Transverse colon (tissue), 4 donors: ENCODE data around the gene SREK1IP1. TPM values are rescaled to one million over a fixed set of nuclear protein-coding genes. Genes with fewer than 3 reads are reported as not detected.
"Not testable (repeated sequence)": the region's sequence is repeated elsewhere in the genome, so short reads cannot be mapped to it uniquely, and the experiment has no call there.

Experiments
- DNase-seq: peaks from one replicate; pipeline ENCODE4 v3.0.0-alpha.2; 2019
- H3K27ac ChIP-seq, 4 donors: fragments of 200-600 bp; sonication (generic); 2 replicates each; pipeline ENCODE4 v1.5.1; 2016 to 2018; ENCODE audit warnings: inconsistent platforms in 4 of 4
- H3K27me3 ChIP-seq: fragments of 200-600 bp; sonication (generic); 2 replicates; pipeline ENCODE4 v1.5.1; 2017; ENCODE audit warnings: inconsistent platforms
- H3K36me3 ChIP-seq, 4 donors: fragments of 200-600 bp; sonication (generic); 2 replicates each; pipeline ENCODE4 v1.5.1; 2017 to 2019; ENCODE audit warnings: inconsistent platforms in 4 of 4
- H3K4me1 ChIP-seq, 4 donors: fragments of 200-600 bp; sonication (generic); 2 replicates each; pipeline ENCODE4 v1.5.1; 2017 to 2020; ENCODE audit warnings: inconsistent platforms in 4 of 4
- H3K4me3 ChIP-seq, 4 donors: fragments of 200-600 bp; sonication (generic); 1 replicate in 1 of 4; 2 replicates in 3 of 4; pipeline versions ENCODE4 v1.5.1 to v1.6.1; 2017 to 2019; ENCODE audit warnings: inconsistent platforms in 4 of 4
- H3K9me3 ChIP-seq, 2 donors: fragments of 200-600 bp; sonication (generic); 2 replicates each; pipeline ENCODE4 v1.5.1; 2017 to 2019; ENCODE audit warnings: inconsistent platforms in 2 of 2
- CTCF ChIP-seq, 5 experiments: fragments of 200-600 bp in 3 of 5; fragments of 450-650 bp in 2 of 5; sonication (generic) in 3 of 5; IDR thresholded peaks; 1 replicate in 2 of 5; 2 replicates in 3 of 5; pipeline ENCODE4 v1.5.1; 2016 to 2017; ENCODE audit warnings: antibody characterized with exemption in 5 of 5, inconsistent platforms in 3 of 5, mild to moderate bottlenecking in 2 of 5, moderate library complexity in 1 of 5
- EP300 ChIP-seq: sonication (generic); formaldehyde crosslinking; IDR thresholded peaks from one replicate; pipeline ENCODE4 v1.6.1; 2017; ENCODE audit warnings: antibody characterized with exemption, low read depth
- POLR2A ChIP-seq: fragments of 450-650 bp; IDR thresholded peaks from one replicate; pipeline ENCODE4 v1.6.1; 2016; ENCODE audit warnings: antibody characterized with exemption, mild to moderate bottlenecking, moderate library complexity
- POLR2AphosphoS5 ChIP-seq, 3 donors: sonication (generic); formaldehyde crosslinking; IDR thresholded peaks; one replicate each; pipeline ENCODE4 v1.6.1; 2016; ENCODE audit warnings: antibody characterized with exemption in 3 of 3
- WGBS, 2 donors: methylation state at CpG; one replicate each; pipeline ENCODE4 v1.1.5; 2018; ENCODE audit warnings: low coverage in 1 of 2; 5-methylcytosine and 5-hydroxymethylcytosine counted together
- in situ Hi-C, 4 donors: fragments of 200-750 bp; cut with MboI; loops; one replicate each; pipeline versions ENCODE4 v1.15.0 to v1.15.1; 2017; ENCODE audit warnings: low sequenced_read_pairs in 3 of 4, low pct_ligation_motif_present in 1 of 4, low pct_unique_long_range_greater_than_20kb in 1 of 4
- intact Hi-C: fragments of 100-400 bp; cut with DNase I; formaldehyde crosslinking; loops from one replicate; pipeline ENCODE4 v1.15.1; 2023; ENCODE audit warnings: low total_unique reads
- total RNA-seq, 4 donors: library from RNA; depleted of rRNA; stranded (reverse); fragments of >200 nt; gene quantifications; one replicate each; pipeline ENCODE4 v1.1.0, GENCODE V29; 2016

Gene SREK1IP1
- total RNA-seq, 4 donors from 2014 or later: 4.0 to 14.1 (median 7.0) TPM

- Histone ChIP-seq H3K9me3 (no peaks in the 10 kb centered on the region), H3K27ac (no peak overlapping the region), H3K4me1 (no peaks in the 10 kb centered on the region), H3K36me3 (no peaks in the 10 kb centered on the region), H3K4me3 (no peak overlapping the region), H3K27me3 (peaks cover 4% of the 10 kb centered on the region)
- no peak for DNase-seq
- in situ Hi-C loops: no loop called here
- WGBS, 2 donors: 90 to 95% methylated on average over 2 of the region's 2 CpGs
- intact Hi-C loops: no loop called here
- TF ChIP-seq POLR2A: no peak
- no peak for TF ChIP-seq POLR2AphosphoS5 (IDR thresholded peaks at IDR 0.05)
- no peak for TF ChIP-seq CTCF (IDR thresholded peaks at IDR 0.05)
- no peak for TF ChIP-seq EP300
Measured at GRCh38 chr5:64707191-64707590, 61.3 kb downstream of the SREK1IP1 start.

- DNase-seq, H3K9me3 ChIP-seq, H3K27ac ChIP-seq, H3K27me3 ChIP-seq, H3K4me3 ChIP-seq, H3K4me1 ChIP-seq, intact Hi-C loops, H3K36me3 ChIP-seq, in situ Hi-C loops: not testable (repeated sequence)
- 31 to 43% methylated on average over 2 of the region's 2 CpGs for WGBS, 2 donors
Measured at GRCh38 chr5:64706074-64706473, 62.4 kb downstream of the SREK1IP1 start.

GRCh38 chr5:64700765-64701164 lies 67.7 kb downstream of the SREK1IP1 start:
- intact Hi-C loops: no loop called here
- in situ Hi-C loops: no loop called here
- TF ChIP-seq POLR2A: no peak
- no peak for TF ChIP-seq CTCF (IDR thresholded peaks at IDR 0.05)
- no peak for TF ChIP-seq EP300
- TF ChIP-seq POLR2AphosphoS5 (IDR thresholded peaks at IDR 0.05): no peak
- H3K27ac ChIP-seq: no peak overlapping the region
- no peak for DNase-seq
- no peaks in the 10 kb centered on the region for H3K4me1 ChIP-seq
- no peaks in the 10 kb centered on the region for H3K36me3 ChIP-seq
- H3K27me3 ChIP-seq: no peaks in the 10 kb centered on the region
- 88% methylated on average over 4 of the region's 4 CpGs; no CpG with 5 or more reads in 1 of the 2 donors for WGBS, 2 donors
- H3K9me3 ChIP-seq: no peaks in the 10 kb centered on the region
- no peak overlapping the region for H3K4me3 ChIP-seq

GRCh38 chr5:64696414-64696813 lies 72.1 kb downstream of the SREK1IP1 start:
- H3K27ac ChIP-seq, H3K9me3 ChIP-seq, H3K4me3 ChIP-seq, intact Hi-C loops, in situ Hi-C loops, H3K4me1 ChIP-seq, H3K36me3 ChIP-seq, DNase-seq: not testable (repeated sequence)
- 85 to 92% methylated on average over 4 to 7 of the region's 7 CpGs for WGBS, 2 donors
- peaks cover 12% of the 10 kb centered on the region for H3K27me3 ChIP-seq

GRCh38 chr5:64693636-64694035 lies 74.9 kb downstream of the SREK1IP1 start:
- Histone ChIP-seq H3K9me3 (no peaks in the 10 kb centered on the region), H3K27ac (no peak overlapping the region), H3K4me1 (peaks cover 0 to 8% (median 6%) of the 10 kb centered on the region in 4 donors), H3K4me3 (no peak overlapping the region), H3K36me3 (no peaks in the 10 kb centered on the region), H3K27me3 (peaks cover 38% of the 10 kb centered on the region)
- 40 to 49% methylated on average over 1 to 2 of the region's 2 CpGs for WGBS, 2 donors
- DNase-seq: no peak
- intact Hi-C loops: no loop called here
- in situ Hi-C loops: no loop called here
- TF ChIP-seq CTCF (IDR thresholded peaks at IDR 0.05) (no peak), POLR2A (no peak), POLR2AphosphoS5 (IDR thresholded peaks at IDR 0.05) (no peak), EP300 (no peak)
